ENCODE results near the gene FRAS1.
"Not testable (repeated sequence)": the region's sequence is repeated elsewhere in the genome, so short reads cannot be mapped to it uniquely, and the experiment has no call there.

FRAS1 gene

DNA sequence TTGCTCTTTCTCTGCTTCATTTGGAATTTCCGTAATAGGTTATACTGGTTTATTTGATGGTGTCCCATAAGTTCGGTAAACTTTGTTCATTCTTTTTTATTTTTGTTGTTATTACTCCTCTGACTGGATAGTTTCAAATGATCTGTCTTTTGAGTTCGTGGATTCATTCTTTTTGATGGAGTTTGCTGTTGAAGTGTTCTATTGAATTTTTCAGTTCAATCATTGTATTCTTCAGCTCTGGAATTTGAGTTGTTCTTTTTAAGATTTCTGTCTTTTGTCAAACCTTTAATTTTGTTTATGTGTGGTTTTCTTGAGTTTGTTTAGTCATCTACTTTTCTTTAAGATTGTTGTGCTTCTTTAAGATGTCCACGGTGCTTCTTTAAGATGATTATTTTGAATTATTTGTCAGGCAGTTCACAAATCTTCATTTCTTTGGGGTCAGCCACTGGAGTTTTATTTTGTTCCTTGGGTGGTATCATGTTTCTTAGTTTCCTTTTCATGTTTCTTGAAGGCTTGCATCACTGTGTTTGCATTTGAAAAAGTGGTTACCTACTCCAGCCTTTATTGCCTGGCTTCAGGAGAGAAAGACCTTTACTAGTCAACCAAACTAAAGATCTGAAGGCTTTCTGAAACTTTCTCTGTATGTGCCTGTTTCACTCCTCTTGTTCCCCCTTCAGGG is 339.6 kb downstream of the FRAS1 start:
- no peak for DNase-seq

DNA sequence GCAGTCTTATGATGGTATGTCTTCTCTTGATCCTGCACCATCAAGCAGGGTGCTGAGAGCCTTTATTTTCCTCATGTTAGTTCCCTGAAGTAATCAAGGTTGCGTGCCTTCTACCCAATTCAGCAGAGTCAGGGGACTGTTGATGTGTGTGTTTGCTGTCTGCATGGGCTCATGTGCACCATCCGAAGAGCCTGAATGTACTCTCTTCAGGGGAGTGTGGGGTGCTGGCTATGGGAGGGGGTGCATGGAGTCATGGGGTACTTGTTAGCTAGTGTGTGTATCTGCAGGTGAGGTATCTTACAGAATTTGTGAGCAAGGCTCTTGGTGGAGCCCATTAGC is 340.1 kb downstream of the FRAS1 start:
- no peak for DNase-seq

DNA sequence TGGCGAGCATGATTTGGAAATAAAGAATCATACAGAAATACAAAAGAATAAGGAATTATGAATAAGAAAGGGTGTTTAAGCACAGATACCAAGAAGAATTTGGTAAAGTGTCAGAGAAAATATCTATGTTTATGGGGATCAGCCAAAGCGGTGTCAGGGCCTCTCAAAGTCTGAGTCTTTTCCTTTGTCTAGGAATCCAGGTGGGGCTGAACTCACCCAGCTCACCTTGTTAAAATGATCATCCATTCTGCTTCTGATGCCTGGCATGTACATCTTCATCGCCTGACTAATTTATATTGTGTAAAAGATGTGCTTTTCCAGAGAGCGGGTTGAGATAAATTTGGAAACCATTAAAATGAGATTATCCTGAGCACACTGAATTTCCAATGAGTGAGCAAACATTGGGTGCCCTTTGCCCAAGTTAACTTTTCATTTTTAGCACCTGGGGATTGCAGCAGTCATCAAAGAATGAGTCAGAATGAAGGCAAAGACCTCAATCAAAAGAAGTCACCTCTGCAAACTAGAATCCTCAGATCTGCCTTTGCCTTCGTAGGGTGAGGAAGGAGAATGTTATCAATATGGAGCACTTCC is 352.6 kb downstream of the FRAS1 start:
- DNase-seq: no peak

DNA sequence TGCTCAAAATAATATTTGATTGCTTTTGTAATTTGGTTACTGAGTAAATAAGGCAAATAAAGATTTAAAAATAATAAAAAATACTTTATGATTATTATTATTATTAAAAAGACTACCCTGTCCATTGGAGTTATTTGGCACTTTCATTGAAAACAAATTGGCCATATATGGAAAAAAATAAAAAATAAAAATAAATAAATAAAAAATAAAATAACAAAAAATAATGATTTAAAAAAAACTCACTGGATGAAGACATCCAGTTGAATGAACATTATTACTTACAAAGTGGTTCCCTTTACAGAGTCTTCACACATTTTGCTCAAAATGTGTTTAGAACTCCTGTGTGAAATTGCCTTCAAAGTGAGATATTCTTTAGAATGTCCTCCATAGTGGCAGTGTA is 353.1 kb downstream of the FRAS1 start:
- no peak for DNase-seq

DNA sequence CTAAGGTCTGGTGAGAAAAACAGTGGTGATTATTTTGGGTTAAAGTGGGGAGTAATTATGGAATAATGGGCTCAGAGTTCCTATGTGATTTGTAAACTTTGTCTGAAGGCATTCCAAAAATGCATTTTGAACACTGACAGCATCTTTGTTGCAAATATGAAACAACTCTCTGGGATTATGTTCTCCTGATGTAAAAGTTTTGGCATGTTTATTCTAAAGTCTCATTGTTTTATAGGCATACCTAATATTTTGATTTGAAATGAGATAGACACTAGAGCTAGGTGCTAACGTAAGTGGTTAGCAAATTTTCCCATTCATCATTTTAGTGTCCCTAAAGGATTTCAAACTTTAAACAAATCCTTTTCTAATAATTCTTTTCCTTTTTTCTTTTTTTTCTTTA is 353.6 kb downstream of the FRAS1 start:
- no peak for DNase-seq

DNA sequence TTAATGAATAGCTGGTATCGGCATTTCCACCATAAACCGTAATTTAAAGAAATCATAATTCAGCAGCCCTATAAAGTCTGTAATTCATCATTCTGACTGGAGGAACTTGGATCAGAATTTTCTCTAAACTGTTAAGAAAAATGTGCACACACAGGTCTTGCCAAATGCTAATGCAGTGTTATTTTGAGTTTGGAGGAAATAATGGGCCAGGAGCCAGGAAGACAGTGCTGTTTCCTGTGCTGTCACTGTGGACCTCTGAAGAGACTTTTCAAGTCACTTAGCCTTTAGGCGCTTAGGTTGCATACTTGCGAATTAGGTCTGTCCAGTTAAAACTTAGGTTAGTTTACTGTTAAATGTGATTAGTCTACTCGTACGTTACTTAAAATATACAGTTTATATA is 357.0 kb downstream of the FRAS1 start:
- DNase-seq: no peak

DNA sequence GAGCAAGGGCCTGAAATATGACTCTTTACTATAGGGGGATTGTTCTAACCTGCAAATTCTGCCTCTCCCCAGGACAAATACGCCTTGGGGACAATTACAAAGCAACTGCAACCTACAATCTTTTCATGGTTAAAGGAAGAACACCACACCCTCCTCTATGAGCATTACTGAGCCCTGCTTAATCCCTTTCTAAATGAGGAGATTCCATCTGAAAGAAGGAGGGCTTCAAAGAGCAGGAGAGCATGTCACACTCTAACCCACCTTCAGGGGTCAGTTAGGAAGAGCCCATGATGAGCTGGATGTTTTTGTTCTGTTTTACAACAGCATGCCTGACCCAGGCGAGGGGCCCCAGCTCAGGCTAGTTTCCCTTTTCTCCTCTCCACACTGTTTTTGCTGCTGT is 360.5 kb downstream of the FRAS1 start:
- DNase-seq: no peak

DNA sequence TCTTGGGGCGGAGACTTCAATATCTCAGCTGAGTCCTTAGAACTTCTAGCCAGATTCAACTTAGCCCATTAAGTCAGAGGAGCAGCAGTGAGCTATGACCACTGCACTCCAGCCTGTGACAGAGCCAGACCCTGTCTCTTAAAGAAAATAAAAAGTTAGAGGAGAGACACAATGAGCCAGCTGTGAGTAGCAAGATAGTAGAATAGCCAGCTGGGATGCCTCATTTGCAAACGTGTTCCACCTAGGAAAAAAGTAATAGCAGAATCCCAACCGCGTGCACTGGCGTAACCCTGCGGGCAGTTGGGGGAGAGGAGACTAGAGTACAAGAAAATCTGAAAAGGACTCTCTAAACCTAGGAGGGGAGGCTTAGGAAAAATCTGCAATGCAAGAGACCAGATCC is 361.3 kb downstream of the FRAS1 start:
- no peak for DNase-seq

DNA sequence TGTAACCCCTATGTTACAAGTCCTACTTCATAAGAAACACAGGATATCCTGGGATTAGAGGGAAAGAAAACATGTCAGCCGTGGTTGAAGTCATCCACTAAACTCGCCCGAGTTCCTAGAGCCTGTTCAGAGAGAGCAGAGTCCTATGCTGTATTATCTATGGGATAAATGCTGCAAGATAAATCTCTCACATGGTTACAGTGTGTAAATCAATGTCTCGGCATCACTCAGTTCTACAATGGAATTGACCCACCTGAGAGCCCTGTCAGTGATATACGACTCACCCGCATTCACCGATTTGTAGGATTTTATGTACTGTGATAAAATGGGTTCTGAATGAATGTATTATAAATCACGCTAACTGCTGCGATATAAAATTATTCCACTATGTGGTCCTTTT is 366.7 kb downstream of the FRAS1 start:
- DNase-seq: no peak

DNA sequence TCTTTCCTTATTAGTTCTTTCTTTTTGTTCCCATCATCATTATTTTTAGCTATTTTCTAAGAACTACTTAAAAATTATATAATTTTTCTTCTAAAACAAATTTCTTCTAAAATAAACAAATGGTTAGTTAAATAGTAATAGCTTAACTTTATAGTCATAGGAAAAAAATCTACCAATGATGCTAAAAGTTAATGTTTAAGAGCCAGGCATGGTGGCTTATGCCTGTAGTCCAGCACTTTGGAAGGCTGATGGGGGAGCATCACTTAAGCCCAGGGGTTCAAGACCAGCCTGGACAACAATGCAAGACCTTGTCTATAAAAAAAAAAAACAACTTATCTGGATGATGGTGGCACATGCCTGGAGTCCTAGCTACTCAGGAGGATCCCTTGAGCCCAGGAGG is 367.3 kb downstream of the FRAS1 start:
- DNase-seq: no peak

DNA sequence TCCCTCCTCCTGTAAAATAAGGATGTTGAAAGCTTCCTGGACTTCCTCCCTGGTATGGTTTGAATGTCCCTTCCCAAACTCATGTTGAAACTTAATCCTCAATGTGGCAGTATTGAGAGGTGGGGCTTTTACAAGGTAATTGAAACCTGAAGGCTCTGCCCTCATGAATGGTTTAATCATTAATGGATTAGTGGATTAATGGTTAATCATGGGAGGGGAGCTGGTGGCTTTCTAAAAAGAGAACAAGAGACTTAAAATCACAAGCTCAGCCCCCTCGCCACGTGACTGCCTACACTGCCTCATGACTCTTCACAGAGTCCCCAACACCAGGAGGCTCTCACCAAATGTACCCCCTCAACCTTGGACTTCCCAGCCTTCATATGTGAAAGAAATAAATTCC is 369.8 kb downstream of the FRAS1 start:
- no peak for DNase-seq

DNA sequence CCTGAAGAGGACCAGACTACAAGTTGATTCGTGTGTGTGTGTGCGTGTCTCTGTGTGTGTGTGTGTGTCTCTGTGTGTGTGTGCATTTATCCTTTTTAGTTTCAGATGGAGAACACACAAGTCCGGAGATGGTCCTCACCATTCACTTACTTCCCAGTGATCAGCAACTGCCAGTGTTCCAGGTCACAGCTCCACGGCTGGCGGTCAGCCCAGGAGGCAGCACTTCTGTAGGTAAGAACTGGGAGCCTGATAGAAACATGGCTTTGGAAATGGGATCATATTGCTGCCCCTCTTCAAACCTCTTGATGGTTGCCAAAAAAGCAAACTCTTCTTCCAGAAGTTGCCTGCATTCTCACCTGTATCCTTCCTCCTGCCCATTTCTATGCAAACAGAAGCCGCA is 371.9 kb downstream of the FRAS1 start:
- no peak for DNase-seq

DNA sequence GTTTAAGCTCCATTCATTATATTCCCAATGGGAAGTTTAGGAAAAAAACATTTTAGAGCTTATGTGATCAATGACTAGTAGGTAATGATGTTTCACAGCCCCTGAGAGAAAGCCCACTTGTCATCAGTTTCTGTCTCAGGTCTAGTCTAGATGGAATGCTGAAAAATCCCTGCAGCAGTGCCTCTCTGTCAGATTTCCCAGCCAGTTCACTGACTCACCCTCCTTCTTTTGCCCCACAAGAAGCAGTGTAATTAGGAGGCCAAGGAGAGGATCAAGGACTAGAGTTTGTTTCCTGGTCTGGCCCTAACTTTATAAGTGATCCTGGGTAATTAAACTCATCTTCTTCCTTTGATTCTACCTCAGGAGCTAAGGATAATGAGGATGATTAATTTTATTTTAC is 375.8 kb downstream of the FRAS1 start:
- no peak for DNase-seq

DNA sequence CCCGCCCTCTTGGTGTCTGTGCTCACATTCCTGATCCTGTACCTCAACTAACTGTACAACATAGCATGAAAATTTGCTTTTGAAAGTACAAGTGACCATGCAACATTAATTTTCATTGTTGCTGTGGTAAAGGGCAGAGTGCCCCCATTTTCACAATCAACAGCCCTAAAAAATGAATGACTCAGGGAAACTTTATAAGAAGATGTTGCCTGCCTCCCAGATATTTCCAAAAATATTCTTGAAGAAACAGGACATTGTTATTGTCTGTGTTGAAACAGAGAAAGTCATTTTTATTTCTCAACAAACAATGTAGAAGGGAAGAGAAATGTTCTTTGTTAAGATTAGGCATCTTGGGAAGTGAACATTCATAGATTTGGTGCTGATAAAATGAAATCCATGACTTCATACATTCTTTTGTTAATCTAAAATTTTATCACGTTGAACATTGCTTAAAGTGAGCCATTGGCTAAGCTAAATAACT is 380.5 kb downstream of the FRAS1 start:
- no peak for DNase-seq

DNA sequence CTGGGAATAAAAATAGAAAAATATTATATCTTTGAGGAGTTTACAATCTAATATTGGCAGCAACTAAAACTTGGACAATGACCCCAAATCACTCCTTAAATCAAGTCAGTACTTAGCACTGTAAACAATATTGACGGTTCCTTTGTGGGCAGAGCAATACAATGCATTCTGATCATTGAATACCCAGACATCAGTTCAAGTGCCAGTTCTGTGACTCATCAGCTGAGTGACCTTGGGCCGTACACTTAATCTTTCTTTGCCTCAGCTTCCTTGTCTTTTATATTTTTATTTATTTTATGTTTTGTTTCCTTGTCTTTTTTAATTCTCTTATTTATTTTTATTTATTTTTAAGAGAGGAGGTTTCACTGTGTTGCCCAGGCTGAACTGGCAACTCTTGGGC is 382.2 kb downstream of the FRAS1 start:
- DNase-seq: no peak

DNA sequence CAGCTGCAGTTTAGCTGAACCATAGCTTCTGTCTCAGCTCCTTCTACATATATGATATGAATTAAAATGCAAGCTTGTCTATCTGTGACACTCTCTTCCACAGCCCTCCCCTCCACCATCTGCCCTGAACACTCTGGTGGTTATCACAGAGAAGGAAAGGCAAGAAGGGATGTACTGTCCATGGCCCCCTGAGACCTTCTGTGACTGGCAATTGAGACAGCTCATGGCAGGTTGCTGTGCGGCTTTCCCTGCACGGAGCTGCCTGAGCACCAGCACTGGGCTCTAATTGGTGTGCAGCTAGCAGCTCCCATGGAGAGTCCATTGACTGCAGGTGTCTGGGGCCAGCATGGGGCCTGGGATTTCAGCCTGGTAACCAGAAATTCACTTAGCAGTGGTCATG is 384.6 kb downstream of the FRAS1 start:
- no peak for DNase-seq

DNA sequence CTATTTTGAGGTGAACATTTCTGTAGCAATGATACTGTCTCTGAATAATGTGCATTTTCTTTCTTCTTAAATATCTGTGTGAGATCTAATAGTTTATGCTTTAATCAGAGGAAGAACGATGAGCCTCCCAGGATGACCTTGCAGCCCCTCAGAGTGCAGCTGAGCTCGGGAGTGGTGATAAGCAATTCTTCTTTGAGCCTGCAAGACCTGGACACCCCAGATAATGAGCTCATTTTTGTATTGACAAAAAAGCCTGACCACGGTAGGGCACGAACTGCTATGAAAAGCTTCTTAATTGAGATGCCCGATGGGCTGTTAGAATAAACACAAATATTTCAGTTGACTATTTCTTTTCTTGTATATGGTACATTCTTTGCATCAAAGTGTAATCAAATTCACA is 389.5 kb downstream of the FRAS1 start:
- no peak for DNase-seq

DNA sequence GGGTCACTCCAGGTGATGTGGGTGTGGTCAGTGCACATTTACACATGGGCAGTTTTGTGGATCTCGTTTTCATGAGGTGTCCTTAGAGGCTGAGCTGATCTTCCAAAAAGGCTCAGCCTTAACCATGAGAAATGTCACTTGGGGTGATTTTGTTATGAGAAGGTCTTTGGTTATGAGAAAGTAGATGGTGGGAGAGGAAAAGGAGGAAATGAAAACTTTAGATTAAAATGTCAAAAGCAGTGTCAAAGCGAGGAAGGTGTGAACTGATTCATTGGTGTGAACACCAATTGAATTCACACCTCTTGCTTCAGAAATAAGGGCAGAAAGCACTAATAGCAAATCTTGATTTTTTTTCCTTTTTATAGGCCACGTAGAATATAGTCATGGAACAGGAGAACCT is 394.3 kb downstream of the FRAS1 start:
- DNase-seq: no peak

DNA sequence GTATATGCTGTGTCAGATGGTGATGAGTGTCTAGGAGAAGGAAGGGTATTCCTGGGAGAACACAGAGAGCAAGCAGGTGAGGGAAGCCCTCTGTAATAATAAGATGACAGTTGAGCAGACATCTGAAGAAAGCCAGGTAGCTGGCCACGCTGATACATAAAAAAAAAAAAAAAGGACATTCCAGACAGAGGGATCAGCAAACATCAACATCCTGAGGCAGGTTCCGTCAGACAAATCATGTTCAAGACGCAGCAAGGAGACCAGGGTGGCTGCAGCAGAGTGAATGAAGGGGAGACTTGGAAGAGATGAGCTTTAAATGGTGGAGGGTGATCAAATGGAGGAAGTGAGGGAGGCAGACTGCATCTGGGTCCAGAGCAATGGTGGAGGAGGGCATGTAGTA is 396.9 kb downstream of the FRAS1 start:
- no peak for DNase-seq

DNA sequence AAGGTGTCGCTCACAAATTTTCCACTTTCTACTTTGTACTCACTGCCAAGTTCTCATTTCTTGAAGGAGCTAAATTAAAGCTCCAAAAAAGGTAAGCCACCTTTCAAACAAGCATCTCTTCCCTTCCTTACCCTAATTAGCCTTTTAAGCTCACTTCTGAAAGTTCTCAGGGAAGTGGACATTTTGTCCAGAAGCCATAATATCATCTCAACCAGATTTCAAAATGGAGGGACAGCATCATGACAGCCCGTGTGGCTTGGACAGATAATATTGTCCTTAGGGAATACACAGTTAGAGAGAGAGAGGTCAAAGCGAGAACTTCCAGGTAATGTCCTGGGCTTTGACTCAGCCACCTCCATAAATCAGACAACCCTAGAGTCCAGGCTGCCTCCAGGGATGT is 400.6 kb downstream of the FRAS1 start:
- DNase-seq: no peak

DNA sequence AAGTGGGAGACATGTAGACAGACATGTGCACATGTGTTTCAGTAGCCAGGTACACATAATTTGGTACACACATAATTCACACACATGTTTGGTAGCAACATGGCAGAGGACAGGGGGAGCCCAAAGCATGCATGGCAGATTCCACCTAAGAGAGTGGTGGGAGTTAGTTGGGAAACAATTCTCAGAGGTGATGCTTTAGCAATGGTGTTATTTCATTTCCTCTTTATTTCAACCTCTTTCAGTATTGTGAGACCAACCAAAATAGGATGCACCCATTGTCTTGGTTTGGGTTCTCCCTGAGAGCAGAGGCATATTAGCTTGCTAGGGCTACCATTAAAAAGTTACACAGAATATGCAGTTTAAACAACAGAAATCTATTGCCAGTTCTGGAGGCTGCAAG is 402.2 kb downstream of the FRAS1 start:
- DNase-seq: no peak

DNA sequence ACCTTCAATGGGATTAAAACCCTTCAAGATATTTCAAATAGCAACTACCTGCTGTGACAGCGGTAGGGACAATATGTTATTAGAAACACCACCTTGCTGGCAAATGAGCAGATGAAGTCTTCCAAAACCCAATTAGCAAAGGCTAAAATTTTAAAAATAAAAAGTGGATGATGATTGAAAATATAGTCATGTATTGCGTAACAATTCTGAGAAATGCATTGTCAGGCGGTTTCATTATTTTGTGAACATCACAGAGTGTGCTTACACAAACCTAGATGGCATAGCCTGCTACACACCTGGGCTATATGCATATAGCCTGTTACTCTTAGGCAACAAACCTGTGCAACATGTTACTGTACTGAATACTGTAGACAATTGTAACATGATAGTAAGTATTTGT is 403.2 kb downstream of the FRAS1 start:
- no peak for DNase-seq

DNA sequence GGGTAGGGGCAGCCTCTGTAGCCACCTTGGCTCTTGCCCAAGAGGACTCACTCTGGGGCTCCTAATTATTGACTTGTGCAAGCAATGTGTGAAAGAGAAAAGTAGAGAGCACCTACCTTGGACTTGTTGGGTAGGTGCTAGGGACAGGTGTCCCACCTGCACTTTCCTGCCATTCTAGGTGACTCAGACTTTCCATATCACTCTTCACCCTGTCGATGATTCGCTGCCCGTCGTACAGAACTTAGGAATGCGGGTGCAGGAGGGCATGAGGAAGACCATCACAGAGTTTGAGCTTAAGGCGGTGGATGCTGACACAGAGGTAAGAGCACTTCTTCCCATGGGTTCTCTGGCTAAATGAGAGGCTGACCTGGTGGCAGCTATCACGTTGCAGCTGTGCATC is 407.1 kb downstream of the FRAS1 start:
- DNase-seq: no peak

DNA sequence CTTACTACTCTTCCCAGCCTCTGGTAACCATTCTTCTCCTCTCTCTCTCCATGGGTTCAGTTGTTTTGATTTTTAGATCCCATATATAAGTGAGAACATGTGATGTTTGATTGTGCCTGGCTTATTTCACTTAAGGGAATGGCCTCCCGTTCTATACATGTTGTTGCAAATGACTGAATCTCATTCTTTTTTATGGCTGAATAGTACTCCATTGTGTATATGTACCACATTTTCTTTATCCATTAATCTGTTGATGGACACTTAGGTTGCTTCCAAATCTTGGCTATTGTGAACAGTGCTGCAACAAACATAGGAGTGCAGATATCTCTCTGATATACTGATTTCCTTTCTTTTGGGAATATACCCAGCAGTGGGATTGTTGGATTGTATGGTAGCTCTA is 410.1 kb downstream of the FRAS1 start:
- DNase-seq: not testable (repeated sequence)

DNA sequence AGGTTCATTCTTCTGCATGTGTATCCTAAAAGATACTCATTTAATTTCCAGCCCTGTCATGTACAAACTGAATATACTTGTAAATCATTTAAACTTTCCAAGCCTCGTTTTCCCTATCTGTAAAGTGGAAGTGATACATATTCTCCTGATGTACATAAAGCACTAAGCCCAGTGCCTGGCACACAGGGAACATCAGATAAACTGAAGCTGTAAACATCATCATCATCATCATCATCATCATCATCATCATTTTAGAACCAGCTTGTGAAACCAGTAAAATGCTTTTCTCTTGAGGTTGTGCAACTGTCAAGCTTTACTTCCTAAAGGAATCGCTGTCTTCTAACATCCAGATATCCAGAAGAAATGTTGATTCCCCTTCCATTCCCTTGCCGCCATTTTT is 411.1 kb downstream of the FRAS1 start:
- DNase-seq: no peak
